HG02588 (cell line): ENCODE data around the gene BRAF.
"Not testable (repeated sequence)": the region's sequence is repeated elsewhere in the genome, so short reads cannot be mapped to it uniquely, and the experiment has no call there.

Experiments
- ATAC-seq: cut with Tn5 transposase; IDR thresholded peaks from one replicate; pipeline ENCODE4 v1.9.1; 2021; ENCODE audit warnings: mild to moderate bottlenecking, moderate library complexity; ENCODE audit not compliant: unreplicated experiment

Gene BRAF

DNA sequence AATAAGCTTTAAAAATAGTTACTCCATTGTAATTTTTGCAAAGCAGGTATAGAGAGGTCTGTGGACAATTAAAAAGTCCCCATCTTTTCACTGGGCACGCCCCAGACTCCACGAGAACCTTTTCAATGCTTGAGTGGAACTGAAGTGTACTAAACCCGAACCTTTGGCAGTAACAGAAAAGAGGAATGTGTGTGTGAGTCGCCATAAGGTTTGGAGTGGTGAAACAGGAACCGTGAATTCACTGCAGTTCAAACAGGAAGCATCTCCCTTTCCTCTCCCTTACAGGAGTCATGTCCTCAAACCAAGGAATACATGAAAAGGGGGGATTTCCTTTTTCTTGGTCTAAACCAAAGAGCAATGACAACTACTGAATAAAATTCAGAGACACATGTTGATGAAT, 205.0 kb downstream of the BRAF start:
- no peak for ATAC-seq

DNA sequence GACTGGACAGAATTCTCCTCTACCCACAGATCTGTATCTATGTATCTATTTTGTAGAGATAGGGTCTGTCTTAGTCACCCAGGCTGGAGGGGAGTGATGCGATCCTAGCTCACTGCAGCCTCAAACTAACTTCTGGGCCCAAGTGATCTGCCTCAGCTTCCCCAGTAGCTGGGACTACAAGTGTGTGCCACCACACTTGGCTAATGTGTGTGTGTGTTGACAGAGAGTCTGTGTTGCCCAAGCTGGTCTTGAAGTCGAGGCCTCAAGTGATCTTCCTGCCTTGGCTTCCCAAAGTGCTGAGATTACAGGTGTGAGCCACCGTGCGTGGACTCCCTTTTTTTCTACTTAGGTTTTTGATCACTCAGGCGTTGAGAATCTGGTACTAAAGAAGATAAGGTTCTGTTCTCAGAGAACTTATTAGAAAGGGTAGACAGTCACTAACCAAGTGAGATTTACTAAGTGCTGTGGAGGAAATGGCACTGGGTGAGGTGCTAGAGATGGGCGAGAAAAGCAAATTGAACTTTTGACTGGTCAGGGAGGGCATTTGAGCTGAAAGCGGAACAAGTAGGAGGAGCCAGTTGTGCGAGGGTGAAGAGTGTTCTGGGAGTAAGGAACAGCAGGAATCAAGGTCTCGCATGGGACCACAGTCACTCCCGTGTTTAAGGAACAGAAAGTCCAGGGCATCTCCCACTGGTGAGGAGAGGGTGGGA, 210.2 kb downstream of the BRAF start:
- no peak for ATAC-seq

DNA sequence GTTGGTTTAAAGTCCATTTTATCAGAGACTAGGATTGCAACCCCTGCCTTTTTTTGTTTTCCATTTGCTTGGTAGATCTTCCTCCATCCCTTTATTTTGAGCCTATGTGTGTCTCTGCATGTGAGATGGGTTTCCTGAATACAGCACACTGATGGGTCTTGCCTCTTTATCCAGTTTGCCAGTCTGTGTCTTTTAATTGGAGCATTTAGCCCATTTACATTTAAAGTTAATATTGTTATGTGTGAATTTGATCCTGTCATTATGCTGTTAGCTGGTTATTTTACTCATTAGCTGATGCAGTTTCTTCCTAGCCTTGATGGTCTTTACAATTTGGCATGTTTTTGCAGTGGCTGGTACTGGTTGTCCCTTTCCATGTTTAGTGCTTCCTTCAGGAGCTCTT, 212.3 kb downstream of the BRAF start:
- not testable (repeated sequence) for ATAC-seq

DNA sequence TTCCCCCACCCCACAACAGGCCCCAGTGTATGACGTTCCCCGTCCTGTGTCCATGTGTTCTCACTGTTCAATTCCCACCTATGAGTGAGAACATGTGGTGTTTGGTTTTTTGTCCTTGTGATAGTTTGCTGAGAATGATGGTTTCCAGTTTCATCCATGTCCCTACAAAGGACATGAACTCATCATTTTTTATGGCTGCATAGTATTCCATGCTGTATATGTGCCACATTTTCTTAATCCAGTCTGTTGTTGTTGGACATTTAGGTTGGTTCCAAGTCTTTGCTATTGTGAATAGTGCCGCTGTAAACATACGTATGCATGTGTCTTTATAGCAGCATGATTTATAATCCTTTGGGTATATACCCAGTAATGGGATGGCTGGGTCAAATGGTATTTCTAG, 216.0 kb downstream of the BRAF start:
- not testable (repeated sequence) for ATAC-seq

DNA sequence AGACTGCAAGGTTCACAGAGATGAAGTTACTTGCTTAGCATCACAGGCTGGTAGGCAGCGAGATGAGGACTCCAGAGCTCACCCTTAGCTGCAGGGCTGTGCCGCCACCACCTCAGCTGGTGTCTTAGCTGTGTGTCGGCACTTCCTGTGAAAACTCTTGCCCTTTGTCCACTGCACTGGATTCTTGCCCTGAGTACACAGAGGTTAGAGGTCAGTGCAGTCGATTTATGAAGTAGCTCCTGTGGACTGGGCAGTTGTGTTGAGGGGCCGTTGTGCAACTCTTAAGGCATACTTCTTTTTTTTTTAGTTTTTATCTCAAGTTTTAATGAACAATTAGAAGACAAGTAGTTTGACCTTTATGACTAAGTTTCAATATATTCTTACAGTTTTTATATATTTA, 217.6 kb downstream of the BRAF start:
- ATAC-seq = no peak

DNA sequence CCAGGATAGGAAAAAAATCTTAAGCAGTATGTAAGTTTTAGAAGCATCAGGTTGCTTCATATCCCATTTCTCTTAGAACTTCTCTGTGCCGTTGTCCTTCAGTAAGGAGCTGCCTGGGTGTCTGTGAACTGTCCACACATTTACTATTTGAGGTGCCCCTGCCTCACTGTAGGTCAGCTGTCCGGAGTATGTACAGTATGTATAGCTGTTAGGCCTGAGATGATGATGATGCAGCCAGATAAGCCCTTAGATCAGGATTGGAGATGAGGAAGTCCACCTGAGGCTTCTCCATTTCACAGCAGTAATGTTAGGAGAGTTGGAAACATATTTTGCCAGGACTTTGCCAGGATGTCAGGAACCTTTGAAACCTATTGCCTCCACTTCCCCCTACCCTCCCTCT, 220.5 kb downstream of the BRAF start:
- no peak for ATAC-seq

DNA sequence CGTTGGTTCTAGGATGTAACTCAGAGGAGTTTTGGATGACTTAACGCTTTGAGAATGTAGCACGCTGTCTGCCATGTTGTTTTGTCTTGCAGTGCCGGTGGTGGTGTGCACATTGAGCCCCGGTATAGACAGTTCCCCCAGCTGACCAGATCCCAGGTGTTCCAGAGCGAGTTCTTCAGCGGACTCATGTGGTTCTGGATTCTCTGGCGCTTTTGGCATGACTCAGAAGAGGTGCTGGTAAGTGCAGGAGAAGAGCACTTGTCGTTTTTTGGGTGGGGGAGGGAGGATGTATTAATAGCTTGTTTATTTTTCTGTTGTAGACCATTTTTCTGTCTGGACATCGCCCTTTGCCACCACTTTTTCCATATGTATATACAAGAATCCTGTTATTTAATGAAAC, 222.0 kb downstream of the BRAF start:
- no peak for ATAC-seq

DNA sequence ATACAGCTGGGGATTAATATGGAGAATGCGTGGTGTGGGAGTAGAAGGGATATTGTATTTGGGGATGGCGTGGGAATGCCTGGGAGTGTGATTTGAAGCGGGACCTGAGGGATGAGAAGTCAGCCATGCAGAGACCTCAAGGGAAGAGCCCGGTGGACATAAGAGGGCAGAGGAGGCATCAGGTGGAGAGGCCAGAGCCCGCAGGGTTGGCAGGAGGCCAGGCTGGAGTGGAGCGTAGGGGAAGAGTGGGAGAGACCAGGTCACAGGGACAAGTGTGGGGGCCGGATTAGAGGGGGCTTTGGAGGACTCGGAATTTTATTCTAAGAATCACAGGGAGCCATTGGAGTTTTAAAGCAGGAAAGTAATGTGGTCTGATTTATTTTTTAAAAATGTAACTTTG, 226.3 kb downstream of the BRAF start:
- no peak for ATAC-seq

DNA sequence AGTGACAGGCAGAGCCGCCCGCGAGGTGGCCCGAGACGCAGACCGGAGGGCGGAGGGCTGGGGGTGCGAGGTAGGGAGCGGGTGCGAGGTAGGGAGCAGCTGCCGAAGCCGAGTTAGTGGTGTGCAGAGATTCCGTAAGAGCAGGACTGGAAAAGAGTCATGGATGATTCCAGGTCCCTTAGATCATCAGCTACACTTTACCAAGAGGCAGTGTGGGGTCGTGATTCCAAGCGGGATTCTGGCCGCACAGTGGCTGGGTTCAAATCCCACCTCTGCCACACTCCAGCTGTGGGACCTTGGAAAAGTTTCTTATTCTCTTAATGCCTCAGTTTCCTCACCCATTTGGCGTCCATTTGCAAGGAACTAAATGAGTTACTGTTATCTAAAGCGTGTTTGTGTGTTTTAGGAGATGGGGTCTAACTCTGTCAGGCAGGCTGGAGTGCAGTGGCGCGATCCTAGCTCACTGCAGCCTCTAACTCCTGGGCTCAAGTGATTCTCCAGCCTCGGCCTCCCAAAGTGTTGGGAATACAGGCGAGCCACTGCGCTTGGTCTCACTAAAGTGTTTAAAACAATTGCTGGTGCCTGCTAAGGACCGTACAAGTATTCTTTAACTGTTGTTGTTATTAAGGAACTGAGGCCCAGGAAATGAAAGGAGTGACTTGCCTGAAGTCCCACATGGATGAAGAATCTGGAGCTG, 227.1 kb downstream of the BRAF start:
- ATAC-seq = no peak

DNA sequence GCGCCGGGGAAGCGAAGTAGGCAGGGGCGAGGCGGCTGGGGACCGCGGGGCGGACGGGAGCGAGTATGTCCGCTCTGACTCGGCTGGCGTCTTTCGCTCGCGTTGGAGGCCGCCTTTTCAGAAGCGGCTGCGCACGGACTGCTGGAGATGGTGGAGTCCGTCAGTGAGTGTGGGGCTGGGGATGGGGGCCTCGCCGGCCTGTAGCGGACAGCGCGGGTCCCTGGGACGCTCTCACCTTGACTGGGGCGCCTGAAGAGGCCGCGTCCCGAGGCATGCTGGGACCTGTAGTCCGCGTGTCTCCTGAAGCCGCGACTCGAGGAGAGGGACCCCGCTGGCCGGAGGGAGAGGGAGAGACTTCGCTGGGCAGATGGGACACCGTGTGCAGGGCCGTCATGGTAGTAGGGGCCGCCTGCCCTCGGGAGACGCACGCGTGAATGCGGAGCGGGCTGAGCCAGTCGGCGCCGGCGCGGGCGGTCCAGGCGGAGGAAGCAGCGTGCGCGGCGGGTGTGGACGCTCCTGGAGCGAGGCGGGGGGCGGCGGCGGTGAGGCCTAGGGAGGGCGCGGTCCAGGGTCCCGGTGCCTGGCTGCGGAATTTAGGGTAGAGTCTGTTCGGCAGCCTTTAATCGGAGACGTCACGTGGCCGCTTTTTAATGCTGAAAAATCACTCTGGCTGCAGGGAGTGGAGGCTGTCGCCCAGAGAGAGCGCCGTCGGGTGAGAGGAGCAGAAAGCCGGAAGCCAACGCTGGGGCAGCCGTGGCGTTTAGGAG, 227.9 kb downstream of the BRAF start, which contains the start of gene NDUFB2:
Gene NDUFB2 (plus strand): TSS at position 29 of the 767 bp plus-strand sequence. CDS start 37 bp downstream, at position 66.
- ATAC-seq = peak; percentile 80

DNA sequence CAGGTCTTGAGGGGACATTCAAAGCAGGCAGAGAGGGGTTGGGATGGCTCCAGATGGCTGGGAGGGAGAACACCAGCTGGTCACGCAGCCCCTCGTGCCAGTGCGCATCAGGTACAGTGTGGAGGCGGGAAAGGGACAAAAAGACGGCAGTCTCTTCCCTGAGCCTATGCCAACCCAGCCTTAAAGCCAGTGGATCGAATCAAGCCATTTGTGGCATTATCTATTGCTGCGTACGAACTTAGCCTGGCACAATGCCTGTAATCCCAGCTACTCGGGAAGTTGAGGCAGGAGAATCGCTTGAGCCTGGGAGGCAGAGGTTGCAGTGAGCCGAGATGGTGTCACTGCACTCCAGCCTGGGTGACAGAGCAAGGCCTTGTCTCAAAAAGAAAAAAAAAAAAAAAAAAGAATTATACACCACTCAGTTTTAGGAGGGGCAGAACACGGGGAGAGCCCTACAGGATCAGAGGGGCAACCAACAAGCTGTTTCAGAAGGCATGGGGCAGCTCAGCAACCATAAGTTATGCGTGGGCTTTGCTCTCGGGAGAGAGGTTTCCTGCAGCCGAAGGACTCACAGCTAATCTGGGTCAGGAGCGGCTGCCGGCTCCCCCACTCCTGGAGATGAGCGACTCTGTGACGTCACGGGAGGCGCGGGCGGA, 228.6 kb downstream of the BRAF start:
- ATAC-seq = peak; percentile 90

DNA sequence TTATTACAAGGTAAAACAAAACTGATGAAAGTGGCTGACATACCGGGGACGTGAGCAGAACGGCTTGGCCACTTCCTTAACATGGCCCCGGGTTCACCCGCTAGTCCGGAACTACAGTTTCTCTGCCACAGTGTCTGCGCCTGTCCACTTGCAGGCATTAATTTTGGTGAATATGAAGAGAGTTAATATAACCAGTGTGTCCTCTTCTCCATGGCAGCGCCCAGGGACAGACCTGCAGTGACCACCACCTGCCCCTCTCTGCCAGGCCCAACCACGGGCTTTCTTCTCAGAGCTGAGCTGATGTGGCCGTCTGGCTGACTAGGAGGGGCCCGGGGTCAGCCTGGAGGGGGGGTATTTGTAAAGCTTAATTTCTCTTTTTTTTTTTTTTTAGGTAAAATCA, 229.3 kb downstream of the BRAF start:
- ATAC-seq = no peak

DNA sequence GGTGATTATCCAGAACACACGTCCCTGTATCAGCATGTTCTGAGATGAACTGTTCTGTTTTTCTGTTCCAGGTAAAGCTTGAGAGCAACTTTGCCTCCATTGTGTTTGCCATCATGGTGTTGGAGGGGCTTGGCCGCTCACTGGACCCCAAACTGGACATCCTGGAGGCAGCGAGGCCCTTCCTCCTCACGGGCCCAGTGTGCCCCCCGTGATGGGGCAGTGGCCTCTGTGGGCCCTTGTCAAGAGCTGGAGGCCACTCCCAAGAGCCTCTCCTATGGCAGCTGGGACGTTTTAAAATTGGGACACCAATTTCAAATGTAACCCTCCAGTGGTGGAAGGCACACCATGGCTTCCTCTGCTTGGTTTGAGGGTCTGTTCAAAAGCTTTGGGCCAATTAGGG, 230.1 kb downstream of the BRAF start:
- ATAC-seq = no peak

DNA sequence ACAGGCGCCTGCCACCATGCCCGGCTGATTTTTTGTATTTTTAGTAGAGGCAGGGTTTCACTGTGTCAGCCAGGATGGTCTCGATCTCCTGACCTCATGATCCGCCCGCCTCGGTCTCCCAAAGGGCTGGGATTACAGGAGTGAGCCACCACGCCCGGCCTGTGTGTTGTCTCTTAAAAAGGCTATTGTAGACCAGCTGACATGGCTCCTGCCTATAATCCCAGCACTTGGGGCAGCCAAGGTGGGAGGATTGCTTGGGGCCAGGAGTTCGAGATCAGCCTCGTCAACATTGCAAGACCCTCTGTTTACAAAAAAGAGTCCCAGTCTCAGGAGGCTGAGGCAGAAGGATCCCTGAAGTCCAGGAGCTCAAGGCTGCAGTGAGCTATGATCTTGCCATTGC, 230.9 kb downstream of the BRAF start:
- not testable (repeated sequence) for ATAC-seq

DNA sequence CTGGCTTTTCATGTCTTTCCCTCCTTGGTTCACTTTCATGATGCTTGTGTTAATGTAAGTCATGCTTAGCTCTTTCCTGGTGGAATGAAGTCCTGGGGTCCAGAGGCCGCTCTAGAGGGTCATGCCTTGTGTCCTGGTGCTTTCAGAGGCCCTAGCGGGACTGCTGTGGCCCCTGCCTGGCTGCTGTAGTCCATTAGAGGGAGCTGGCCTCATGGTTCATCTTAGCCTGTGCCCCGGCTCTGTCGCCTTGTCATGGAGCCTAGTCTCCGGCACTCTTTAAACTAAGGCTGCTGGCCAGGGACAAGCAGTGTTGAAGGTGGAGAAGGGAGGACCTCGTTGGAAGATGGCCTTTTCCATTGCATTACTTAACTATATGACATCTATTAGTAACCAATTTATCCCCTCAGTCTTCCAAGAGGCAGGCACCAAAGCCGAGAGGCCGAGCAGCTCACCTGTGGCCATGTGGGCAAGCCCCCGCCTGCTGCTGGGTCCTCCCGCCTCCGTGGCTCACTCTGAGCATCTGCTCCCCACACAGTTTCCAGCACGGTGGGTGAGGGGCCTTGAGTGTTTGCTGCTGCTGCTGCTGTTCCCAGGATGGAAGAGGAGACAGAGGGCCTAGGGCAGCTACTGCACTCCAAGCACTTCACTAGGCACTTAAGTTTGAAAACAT, 233.2 kb downstream of the BRAF start:
- no peak for ATAC-seq

DNA sequence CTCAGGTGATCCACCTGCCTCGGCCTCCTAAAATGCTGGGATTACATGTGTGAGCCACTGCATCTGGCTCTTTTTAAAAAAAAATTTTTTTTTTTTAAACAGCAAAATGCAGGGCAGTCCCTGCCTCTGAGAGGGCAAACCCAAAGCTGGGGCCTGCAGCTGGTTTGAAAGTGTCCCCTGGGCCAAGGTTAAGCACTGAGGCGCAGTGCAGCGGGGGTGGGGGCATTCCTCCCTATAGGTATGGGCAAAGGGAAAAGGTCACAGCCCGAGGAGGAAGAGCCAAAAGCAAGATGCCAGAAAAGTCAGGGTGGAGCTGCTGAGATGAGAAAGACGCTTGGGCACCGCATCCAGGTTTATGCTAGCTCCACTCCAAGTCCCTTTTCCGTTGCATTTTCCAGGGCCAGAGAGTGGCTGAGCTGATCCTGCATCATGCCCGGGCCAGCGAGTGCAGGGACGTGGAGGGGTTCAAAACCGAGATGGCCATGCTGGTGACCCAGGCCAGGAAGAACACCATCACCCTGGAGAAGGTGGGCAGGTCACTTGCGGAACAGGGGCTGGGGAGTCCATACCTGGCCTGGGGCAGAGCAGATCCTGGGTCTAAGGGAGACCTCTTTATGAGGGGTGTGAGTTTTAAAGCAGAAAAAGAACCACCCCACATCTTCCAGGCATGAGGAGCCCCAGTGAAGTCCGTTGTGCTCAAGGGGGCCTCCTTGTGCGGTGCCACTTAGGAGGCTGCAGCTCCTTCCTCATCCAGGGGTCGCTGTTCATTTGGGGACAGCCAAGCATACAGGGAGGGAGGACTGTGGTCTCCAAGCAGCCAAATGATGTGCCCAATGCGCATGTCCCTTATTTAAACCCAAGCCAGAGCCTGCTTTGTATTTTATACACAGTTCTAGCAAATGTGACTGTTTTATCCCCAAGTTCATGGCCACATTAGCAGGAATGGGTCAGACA, 235.3 kb downstream of the BRAF start:
- ATAC-seq = no peak

DNA sequence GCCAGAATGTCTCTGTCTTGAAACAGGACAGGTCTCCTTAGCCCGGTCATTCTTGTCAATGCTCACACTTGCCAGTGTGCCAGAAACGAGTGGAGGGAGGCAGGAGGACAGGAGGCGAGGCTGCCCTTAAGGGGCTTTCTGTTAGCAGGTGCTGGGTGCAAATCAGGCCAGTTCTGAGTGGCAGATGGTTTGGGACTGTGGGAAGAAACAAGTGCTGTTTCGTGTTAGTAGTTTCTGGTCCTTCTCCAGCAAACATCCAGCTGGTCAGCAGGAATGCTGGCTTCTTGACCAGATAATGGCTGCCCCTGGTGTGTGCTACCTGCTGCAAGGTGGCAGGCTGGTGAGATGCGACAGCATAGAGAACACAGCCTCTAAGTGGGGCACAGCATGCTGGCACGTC, 236.4 kb downstream of the BRAF start:
- no peak for ATAC-seq

DNA sequence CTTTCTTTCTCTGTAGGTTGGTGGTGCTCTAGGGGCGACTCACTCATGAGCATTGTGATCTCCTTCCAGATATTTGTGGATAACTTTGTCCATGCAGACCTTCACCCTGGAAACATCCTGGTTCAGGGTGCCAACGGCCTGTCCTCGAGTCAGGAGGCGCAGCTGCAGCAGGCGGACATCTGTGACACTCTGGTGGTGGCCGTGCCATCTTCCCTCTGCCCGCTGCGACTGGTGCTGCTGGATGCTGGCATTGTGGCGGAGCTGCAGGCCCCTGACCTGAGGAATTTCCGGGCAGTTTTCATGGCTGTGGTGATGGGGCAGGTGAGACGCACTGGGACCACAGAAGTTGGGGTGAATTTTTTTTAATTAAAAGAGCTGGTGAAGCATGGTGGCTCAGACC, 237.8 kb downstream of the BRAF start:
- ATAC-seq = no peak

DNA sequence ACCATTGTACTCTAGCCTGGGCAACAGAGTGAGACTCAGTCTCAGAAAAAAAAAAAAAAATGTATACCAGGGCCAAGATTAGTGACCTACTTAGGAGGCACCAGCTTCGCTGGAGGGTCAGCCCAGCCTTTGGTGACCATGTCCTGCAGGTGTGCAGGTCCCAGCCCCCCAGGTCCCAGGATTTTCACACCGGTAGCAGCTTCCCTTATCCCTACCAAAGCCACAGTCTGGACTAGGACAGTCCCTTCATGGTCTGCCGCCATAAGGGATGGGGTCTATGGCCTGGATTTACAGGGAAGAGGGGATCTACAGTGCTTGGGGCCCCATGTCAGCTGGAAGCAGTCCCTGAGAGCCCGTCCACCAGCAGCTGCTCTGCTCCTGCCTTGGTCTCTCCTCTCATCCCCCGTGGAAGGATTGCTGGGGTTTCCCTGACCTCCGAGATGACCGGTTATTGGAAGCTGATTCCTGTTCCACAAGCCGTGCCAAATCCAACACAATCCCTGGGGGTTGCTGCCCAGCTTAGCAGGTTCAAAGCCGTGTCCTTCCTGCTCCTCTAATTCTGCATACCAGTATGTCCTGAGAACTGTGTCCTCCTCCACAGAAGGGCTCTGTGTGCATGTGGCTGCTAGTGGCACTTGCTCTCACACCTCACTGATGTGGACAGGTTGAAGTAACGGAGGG, 239.2 kb downstream of the BRAF start:
- no peak for ATAC-seq
